ENCODE data around the gene ZBTB20. TPM values are rescaled to one million over a fixed set of nuclear protein-coding genes. Genes with fewer than 3 reads are reported as not detected.

The ZBTB20 gene
- total and polyA plus RNA-seq, 2 of the 4 experiments (the other 2 are of a cell fraction), result 0.75 to 14.7 TPM

DNA sequence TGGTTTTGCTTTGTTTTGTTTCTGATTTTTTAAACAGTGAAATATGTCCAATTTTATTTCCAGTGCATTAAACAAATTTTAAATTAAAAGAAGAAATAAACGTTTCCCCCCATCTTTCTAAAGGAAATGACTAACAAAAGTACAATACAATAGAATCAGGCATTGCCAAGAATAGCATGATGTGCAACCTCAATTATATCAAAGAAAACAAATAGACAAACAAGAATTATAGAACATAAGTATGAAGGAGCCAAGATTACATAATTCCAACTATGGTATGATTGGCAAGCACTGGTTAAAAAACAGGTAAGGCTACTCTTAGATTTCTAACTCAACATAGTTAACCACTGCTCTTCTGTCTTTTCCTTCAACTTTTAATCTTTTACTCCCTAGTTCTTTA lies 826.8 kb downstream of the ZBTB20 start:
- intact Hi-C loops (cut with micrococcal nuclease) (no loop called here), in situ Hi-C loops (cut with MboI; ENCODE audit: low sequenced_read_pairs) (no loop called here), dilution Hi-C loops (cut with HindIII; ENCODE audit: low sequenced_read_pairs, unreplicated experiment) (no loop called here)
- peaks cover 5% of the 10 kb centered on the region; the same call in 1 of the 2 replicates for H3K9me1 ChIP-seq (ENCODE audit: insufficient read depth, low read length)
- H3K4me3 ChIP-seq (ENCODE audit: insufficient read depth, low read depth, low read length), result no peak overlapping the region
- no peak overlapping the region for H2AK9ac ChIP-seq (replicated peaks; ENCODE audit: low read depth, low read length, poor library complexity)
- no peak overlapping the region for H3K18ac ChIP-seq (ENCODE audit: low read depth, low read length)
- H2BK120ac ChIP-seq (ENCODE audit: low read depth, low read length), result no peak overlapping the region
- H4K91ac ChIP-seq (ENCODE audit: insufficient read depth, low read depth, low read length), result no peak overlapping the region
- H2AFZ ChIP-seq (replicated peaks; ENCODE audit: low read length, poor library complexity), result no peak overlapping the region
- no peak overlapping the region for H3K27ac ChIP-seq (ENCODE audit: insufficient read depth, low read length)
- H3K14ac ChIP-seq (replicated peaks; ENCODE audit: low read depth, low read length), result no peak overlapping the region
- ChIA-PET POLR2A (ENCODE audit: unreplicated experiment) (no interaction called here), CTCF (no interaction called here)
- H3K4ac ChIP-seq (ENCODE audit: low read depth, low read length), result no peak overlapping the region
- H3K36me3 ChIP-seq (ENCODE audit: control insufficient read depth, insufficient read depth, low read length), result no peaks in the 10 kb centered on the region
- peaks cover 0 to 8% of the 10 kb centered on the region in 2 experiments; a peak in 1 of 4 replicates for H3K79me1 ChIP-seq (ENCODE audit: low read depth in 1 of 2, low read length in 2 of 2)
- H3K4me2 ChIP-seq (ENCODE audit: low read depth, low read length), result no peak overlapping the region
- no peak overlapping the region for H2BK20ac ChIP-seq (ENCODE audit: low read depth, low read length)
- ATAC-seq (ENCODE audit: low read depth) (no peak), DNase-seq (no peak)
- no peak overlapping the region for H2BK15ac ChIP-seq (ENCODE audit: low read depth, low read length)
- peaks cover 3% of the 10 kb centered on the region; the same call in 1 of the 2 replicates for H3K4me1 ChIP-seq (ENCODE audit: control insufficient read depth, insufficient read depth, low read length)
- no peaks in the 10 kb centered on the region for H3K27me3 ChIP-seq (ENCODE audit: control insufficient read depth, insufficient read depth, low read length)
- no peak overlapping the region for H3K9ac ChIP-seq (ENCODE audit: low read depth, low read length)
- H3K23ac ChIP-seq (ENCODE audit: low read depth, low read length), result no peak overlapping the region
- no peaks in the 10 kb centered on the region for H3K9me3 ChIP-seq (ENCODE audit: control insufficient read depth, insufficient read depth, low read length)
- no peak for TF ChIP-seq MAFK (IDR thresholded peaks at IDR 0.05; ENCODE audit: low read depth, low read length)
- no peak for TF ChIP-seq BHLHE40 (IDR thresholded peaks at IDR 0.05; ENCODE audit: low read depth, low read length)
- no peak for TF ChIP-seq SMC3 (IDR thresholded peaks at IDR 0.05; ENCODE audit: low read depth, low read length)
- no peak for TF ChIP-seq NFE2L2 (IDR thresholded peaks at IDR 0.05; ENCODE audit: low read depth, low read length)
- TF ChIP-seq, protein P1, sequence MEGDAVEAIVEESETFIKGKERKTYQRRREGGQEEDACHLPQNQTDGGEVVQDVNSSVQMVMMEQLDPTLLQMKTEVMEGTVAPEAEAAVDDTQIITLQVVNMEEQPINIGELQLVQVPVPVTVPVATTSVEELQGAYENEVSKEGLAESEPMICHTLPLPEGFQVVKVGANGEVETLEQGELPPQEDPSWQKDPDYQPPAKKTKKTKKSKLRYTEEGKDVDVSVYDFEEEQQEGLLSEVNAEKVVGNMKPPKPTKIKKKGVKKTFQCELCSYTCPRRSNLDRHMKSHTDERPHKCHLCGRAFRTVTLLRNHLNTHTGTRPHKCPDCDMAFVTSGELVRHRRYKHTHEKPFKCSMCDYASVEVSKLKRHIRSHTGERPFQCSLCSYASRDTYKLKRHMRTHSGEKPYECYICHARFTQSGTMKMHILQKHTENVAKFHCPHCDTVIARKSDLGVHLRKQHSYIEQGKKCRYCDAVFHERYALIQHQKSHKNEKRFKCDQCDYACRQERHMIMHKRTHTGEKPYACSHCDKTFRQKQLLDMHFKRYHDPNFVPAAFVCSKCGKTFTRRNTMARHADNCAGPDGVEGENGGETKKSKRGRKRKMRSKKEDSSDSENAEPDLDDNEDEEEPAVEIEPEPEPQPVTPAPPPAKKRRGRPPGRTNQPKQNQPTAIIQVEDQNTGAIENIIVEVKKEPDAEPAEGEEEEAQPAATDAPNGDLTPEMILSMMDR (conservative IDR thresholded peaks at IDR 0.05; ENCODE audit: low read depth, low read length), result no peak
- TF ChIP-seq RFX5 (IDR thresholded peaks at IDR 0.05; ENCODE audit: low read depth, low read length), result no peak
- TF ChIP-seq POLR2A (IDR thresholded peaks at IDR 0.05; ENCODE audit: low read depth, low read length), result no peak
- TF ChIP-seq CEBPB (IDR thresholded peaks at IDR 0.05; ENCODE audit: low read depth, low read length), result no peak
- H4K20me1 ChIP-seq (ENCODE audit: insufficient read depth, low read length), result no peaks in the 10 kb centered on the region
- no peak overlapping the region for H2BK5ac ChIP-seq (ENCODE audit: low read depth, low read length, poor library complexity, severe bottlenecking)
- H4K8ac ChIP-seq (ENCODE audit: low read depth in 2 of 2, low read length in 2 of 2), result no peak overlapping the region
- BruUV-seq (replicated peaks), result no TSS peak
- H3K56ac ChIP-seq (ENCODE audit: extremely low read depth, insufficient read depth, low read length), result no peak overlapping the region
- WGBS, 2 experiments (ENCODE audit: extremely low coverage in 2 of 2, insufficient read length in 1 of 2), result no CpG with 5 or more reads among the region's 1 CpG
- no peak overlapping the region for H4K5ac ChIP-seq (ENCODE audit: low read depth, low read length)
- H2AK5ac ChIP-seq (ENCODE audit: low read depth, low read length), result no peak overlapping the region

Data from IMR-90 (cell line).